GM03348 (cell line): ENCODE measurements around the gene SASH3.

Source experiments
- DNase-seq: peaks from one replicate; pipeline ENCODE4 v3.0.0; 2012; ENCODE audit warnings: low spot score

SASH3 gene

DNA sequence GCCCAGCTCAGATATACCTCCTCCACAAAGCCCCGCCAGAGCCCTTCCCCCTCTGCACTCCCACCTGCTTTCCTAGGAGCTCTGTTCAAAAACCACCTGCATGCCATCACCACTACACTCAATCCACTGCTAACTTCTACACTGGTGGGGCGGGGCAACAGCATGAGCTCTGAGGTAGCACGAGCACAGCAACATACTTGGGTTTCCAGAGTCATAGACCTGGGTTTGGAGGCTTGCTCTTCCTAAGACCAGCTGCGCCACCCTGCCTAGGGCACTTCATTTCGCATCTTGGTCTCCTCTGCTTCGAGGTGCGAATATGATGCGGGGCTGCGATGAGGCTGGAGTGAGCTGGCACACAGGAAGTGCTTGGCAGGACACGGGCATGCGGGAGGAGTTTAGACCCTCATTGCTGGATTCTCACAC is 3.6 kb downstream of the SASH3 start:
- DNase-seq, result no peak

DNA sequence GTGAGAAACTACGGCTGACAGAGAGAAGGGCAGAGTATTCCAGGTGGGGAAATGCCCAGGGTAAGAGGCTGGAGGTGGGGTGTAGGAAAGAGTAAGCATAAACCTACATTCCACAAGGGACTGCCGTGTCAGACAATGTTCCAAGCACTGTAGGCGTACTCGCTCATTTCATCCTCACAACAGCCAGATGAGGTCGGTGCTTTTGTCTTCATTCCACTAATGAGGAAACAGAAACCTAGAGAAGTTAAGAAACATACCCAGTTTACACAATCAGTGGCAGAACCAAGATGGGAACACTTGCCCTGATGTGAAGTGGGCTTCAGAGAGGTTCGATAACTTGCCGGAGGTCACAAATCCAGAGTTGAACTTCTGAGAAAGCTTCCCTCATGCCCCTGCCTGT is 4.6 kb downstream of the SASH3 start:
- no peak for DNase-seq

DNA sequence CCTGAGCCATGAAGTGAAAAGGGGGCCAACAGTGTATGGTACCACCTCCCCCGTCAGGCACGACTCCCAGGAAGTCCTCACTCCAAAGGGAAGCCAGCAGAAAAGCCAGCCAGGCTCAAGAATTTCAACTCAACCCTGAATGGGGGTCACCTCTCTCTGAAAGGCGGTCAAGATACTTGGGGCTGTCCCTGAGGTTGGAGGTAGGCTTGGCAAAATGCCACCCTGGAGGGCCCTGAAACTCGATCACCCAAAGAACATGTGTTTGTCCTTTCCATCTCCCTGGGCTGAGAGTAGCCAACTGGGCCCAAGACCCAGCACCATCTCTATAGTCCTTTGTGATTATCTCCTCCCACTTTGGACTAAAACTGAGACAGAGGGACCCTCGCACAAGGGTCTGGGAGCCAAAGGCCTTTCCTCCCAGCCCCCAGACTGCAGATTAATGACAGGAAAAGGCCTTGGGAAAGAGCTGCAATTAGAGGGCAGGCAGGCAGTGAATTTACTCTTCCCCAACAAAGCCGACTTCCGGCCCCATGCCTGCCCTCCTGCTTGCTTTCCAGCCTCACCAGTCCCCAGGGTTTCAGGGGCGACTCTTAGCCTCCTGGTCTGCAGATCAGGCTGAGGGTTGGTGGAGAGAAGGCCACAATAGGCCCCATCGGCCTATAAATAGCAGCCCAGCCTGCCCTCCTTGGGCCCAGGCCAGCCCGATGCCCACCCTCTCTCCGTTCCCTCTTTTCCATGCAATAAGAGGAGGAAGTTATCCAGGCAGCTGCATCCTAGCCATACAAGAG is 5.6 kb downstream of the SASH3 start:
- no peak for DNase-seq

DNA sequence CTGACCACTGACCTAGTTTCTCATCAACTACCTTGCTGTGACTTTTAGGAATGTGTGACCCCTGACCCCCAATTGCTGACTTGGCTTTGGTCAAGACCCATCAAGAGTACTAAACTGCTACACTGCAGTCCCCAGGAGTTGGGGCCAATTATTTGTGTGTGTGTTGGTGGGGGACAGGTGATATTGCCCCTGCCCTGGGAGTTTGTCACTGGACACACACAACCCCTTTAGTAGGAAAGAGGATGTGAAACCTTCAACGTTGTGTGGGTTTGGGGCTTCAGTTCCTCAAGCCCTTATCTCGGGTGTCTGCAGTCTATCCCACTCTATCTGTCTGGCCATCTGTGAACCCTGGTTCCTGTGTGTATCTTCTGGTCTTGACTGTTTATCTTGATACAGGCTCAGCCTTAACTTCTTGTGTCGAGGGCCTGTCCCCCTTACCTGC is 6.5 kb downstream of the SASH3 start:
- no peak for DNase-seq

DNA sequence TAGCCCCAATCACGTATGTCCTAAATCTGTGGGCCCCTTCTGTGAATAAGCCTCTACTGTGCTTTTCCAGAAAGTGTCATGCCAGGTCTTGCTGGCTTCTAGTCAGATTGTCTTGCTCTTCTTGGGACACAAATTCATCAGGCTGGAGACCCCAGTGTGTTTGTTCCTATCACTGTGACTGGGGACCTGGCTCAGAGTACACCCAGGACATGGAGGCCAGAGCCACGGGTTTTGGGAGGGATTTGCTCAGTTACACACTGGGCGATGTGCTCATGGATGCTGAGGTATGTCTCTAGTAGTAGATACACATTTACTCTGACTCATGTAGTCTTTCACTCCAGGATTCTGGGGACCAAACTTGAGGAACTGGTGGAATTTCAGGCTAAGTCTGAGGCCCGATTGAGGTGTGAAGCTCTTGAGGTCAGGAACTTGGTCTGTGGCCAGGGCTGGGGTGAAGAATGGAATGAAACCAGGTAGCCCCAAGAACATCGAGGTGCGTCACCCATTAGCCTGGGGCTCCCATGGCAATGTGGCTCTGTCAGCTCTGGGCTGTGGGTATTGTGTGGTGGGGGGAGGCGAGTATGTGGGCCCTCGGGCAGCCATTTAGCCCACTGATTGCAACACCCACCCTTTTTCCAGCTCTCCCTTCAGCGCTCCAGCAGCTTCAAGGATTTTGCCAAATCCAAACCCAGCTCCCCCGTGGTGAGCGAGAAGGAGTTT is 7.7 kb downstream of the SASH3 start:
- no peak for DNase-seq

DNA sequence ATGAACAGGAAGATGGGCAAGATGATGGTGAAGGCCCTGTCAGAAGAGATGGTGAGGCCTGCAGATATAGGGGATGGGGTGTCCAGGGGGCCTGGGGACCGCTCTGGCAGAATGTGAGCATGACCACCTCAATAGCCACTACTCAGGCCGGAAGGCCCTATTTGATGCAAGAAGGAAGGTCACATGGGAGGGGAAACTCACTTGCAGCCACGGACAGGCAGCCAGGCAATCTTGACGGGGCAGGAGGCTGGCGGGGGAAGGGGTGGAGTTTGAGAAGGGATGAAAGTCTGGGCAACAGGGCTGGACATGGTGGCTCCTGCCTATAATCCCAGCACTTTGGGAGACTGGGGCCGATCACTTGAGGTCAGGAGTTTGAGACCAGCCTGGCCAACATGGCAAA is 8.8 kb downstream of the SASH3 start:
- DNase-seq, result no peak

DNA sequence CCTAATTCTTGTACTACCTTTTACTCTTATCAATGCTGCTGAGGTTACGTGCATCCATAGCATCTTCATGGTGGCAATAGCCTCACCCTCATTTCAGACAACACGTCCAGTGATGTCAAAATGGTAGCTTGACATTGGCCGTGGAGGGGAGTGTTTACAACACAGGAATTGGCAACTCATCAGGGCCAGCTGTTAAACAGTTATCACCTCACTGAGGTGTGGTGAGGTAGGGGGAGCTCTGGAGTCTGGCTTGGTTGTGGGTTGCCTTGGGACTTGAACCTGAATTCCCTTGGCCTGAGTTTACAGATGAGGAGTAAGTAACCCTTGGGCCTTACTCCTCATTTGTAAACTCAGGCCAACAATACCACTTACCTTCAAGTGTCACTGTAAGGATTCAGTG is 10.4 kb downstream of the SASH3 start:
- no peak for DNase-seq

DNA sequence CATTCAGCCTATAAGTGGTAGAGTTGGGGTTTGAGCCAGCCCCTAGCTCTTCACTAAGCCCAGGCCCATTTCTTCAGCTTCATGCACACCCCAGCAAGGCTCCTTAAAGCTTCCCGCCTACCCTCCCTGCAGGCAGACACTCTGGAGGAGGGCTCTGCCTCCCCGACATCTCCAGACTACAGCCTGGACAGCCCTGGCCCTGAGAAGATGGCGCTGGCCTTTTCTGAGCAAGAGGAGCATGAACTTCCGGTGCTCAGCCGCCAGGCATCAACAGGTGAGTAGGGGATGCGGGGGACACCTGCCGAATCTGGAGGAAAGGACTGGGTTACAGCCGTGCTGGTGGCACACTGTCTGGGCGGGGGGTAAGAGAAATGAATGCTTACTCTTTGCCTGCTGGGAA is 11.1 kb downstream of the SASH3 start:
- no peak for DNase-seq

DNA sequence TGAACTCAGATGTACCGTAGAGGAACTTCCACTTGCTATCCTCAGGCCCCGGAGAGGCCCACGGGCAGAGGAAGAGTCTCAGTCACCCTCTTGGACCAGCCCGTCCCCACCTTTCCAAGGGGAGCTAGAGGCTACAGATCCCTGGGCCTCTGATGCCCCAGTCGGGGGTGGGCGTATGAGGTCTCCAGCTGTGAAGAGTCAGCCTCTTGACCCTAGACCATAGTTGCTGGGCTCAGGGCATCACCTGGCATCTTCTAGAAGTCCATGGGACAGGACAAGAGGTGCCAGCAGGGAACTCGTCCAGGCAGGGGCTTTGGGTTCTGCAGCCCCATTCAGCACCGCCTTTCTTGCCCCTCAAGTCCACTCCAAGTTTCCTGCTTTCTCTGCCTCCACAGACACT is 11.6 kb downstream of the SASH3 start:
- no peak for DNase-seq

DNA sequence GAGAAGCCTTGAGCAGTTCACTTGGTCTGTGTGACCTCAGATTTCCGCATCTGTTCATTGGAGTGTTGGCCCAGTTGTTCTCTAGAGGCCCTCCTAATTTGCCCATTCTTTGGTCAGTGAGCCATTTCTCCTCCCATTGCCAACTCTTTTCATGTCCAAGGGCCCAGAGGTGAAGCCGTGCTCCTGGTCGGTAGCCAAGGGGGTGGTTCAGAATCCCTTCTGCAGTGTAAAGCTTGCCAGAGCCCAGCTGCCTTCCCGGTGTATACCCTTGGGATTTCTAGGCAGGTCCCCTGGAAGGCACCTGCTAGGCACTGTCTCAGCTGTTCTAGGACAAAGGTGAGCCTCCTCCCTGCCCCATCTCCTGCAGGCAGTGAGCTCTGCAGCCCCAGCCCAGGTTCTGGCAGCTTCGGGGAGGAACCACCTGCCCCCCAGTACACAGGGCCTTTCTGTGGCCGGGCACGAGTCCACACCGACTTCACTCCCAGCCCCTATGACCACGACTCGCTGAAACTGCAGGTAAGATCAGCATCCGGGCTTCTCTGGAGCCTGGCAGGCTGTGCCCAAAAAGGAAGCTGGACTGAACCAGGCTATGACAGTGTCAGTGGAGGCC is 12.3 kb downstream of the SASH3 start:
- DNase-seq, result no peak

DNA sequence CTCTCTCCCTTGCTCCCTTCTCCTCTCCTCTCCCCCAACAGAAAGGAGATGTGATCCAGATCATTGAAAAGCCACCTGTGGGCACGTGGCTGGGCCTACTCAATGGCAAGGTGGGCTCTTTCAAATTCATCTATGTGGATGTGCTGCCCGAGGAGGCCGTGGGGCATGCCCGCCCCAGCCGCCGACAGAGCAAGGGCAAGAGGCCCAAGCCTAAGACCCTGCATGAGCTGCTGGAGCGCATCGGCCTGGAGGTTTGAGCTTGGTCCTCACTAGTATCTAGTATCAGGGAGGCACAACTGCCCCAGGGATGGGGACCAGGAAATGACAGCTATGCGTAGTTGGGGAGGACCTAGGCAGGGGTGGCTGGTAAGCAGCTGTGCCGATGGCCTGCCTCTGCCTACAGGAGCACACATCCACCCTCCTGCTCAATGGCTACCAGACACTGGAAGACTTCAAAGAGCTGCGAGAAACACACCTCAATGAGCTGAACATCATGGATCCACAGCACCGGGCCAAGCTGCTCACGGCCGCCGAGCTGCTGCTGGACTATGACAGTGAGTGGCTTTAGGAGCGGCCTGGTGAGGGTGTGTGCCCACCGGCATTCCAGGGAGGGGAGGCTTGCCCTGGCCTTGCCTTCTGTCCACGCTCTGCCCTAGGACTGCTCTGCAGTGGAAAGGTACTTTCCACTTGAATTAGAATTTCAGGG is 13.0 kb downstream of the SASH3 start:
- no peak for DNase-seq

DNA sequence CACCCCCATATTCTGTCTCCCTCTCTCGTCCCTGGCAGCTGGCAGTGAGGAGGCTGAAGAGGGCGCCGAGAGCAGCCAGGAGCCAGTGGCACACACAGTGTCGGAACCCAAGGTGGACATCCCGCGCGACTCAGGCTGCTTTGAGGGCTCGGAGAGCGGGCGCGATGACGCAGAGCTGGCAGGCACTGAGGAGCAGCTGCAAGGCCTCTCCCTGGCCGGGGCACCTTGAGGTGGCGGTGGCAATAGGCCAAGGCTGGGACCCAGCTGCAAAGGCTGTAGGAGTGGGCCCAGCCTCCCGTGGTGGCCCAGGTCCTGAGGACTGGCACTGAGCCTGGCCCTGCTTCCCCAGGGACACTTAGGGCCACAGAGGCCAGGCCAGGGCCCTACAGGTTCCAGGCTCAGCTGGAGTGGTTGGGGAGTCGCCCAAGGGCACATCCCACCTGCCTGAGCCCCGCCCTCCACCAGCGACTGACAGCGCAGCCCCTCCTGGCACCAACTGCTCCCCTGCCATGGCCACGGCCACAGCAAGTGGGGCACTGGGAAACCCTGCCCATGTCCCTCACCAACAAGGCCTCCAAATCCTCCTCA is 13.9 kb downstream of the SASH3 start:
- no peak for DNase-seq

DNA sequence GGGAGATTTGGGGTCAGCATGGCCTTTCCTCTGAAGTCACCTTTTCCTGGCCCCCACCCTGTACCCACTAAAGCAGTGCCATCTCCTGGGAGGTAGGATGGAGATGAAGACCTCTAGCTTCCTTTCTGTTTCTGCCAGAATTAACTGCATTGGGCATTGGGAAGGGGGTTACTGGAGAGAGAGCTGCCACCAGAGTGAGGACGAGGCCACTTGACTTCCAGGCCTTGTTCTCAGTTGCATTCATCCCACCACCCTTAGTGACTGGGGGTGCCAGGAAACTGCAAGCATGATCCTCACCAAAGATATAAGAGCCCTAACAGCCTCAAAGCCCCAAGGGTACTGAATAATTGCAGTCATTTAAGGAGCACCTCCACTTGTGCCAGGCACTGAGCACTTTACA is 15.8 kb downstream of the SASH3 start:
- DNase-seq, result no peak

DNA sequence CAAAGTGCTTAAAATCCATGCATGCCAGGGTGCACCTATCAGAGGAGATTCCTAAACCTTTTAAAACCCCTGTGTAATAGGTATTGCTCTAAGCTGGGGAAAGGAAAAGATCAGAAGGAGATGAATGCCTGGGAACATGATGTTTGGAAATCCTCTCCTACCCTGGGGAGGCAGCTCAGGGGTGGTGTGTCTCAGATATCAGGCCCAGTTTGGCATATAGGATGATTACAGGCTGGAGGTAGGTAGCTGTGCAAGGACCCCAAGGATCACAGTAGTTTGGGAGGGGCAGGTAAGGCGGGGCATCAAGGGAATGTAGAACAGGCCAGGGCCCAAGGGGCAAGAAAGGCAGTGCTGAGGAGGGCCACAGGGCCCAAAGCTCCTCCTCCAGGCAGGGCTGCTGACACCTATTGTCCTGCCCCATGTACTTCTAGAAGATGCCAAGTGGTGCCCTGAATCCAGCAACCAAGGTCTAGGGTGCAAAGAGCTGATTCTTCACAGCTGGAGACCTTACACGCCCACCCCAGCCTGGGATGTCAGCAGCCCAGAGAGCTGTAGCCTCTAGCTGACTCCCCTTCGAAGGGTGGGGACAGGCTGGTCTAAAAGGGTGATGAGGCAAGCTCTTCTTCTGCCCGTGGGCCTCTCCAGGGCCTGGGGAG is 17.6 kb downstream of the SASH3 start:
- no peak for DNase-seq

DNA sequence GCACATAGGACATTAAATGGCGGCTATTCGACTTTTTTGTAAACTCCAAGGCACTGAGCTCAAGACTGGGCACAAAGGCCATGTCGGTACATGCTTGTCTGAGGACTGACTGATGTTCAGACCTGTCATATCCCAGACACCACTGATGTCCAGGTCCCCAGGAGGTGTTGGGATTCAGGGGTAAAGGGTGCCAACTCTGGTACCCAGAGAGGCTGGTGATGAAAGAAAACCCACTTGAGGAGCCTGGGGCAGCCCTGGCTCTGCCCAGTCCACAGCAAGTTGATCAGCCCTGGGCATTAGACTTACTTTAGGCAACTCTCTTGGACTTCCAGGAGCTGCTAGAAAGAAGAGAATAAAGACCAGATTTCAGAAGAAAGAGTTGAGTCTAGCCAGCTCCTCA is 18.7 kb downstream of the SASH3 start:
- DNase-seq, result no peak

DNA sequence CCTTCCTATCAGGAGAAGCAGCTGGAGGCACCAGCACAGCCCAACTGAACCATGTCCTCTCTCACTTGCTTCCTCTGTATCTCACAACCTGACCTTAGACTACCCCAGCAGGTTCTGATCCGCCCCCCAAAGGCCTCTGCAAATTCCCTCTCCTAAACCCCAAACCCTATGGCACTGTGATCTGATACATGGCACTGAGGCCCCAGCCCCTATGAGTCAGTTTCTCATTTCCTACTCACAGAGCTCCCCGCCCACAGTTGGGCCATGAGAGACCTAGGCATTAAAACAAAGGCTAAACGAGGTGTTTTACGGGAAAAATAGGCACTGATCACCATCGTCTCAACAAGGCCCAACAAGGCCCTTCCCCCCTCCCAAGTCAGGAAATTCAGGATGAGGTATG is 19.1 kb downstream of the SASH3 start:
- no peak for DNase-seq

DNA sequence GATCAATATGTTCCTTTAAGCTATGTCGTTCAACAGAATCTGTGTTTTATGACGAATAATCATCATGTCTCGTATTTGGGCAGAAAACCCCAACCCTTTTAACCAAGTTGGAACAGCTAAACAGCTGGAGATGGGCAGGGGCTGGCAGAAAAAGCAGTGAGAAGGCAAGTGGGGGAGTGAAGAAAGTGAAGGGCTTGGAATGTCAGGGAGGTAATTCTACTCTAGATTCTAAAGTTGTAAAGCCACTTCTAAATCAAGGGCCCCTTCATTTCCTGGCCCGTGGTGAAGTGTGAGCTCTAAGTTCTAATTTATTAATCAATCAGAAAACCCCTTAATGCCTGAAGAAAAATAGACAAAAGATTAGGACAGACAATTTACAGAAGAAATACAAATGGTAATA is 20.4 kb downstream of the SASH3 start:
- no peak for DNase-seq

DNA sequence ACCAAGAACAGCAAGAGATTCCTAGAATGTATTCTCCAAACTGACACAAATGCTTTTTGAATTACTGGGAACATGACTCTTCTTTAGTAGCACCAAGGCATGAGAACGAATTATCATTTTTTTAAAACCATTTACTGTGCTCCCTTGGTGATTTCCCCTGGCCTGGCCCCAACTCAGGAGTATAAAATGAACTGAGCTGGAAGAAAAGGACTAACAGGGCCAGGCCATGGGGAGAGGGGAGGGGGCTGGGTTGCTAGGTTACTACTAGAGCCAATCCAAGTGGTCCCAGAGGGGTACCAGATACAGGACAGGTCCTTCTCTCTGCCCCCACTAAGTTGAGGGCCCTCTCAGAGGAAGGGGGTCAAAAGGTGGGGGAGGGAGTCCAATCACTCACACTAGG is 23.1 kb downstream of the SASH3 start:
- no peak for DNase-seq

DNA sequence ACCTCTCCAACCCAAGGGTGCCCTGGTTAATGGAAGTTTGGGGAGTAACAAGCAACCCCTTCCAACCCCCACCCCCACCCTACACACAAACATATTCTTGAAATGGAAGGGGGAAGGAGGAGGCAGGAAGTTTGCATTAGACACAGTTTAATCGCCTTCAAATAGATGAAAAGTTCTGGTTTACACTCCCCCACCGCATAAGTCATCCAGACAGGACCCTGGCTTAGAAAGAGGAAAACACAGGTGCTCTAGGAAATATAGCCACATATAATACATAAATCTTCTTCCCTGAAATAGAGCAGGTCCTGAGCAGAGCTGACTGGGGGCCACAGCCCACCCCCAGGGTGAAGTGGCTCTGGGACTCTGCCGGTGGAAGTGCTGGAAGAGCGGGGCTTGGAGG is 25.1 kb downstream of the SASH3 start:
- no peak for DNase-seq

DNA sequence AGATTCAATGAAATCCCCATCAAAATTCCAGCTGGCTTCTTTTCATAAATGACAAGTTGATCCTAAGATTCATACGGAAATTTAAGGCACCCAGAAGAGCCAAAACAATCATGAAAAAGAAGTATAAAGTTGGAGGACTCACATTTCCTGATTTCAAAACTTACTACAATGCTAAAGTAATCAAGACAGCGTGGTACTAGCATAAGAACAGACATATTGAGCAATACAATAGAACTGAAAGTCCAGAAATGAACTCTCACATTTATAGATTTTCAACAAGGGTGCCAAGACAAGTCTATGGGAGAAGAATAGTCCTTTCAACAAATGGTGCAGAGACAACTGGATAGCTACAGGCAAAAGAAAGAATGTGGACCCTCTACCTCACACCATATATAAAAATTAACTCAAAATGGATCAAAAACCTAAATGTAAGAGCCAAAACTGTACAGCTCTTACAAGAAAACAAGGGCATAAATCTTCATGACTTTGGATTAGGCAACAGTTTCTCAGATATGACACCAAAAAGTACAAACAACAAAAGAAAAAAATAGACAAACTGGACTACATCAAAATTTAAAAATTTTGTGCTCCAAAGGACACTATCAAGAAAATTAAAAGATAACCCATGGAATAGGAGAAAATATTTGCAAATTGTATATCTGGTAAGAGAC is 28.5 kb downstream of the SASH3 start:
- DNase-seq, result no peak
